RCC 7860 (cell line): ENCODE data around the gene URB2.
"Not testable (repeated sequence)": the region's sequence is repeated elsewhere in the genome, so short reads cannot be mapped to it uniquely, and the experiment has no call there.

Source experiments
- DNase-seq: peaks from one replicate; pipeline ENCODE4 v3.0.0-alpha.2; 2015; ENCODE audit warnings: low spot score
- FAIRE-seq: peaks from 2 replicates; lab custom pipeline; 2012; peaks lifted over from hg19 to GRCh38; lab: Jason Lieb, UNC

Gene URB2

GRCh38 chr1:229689904-229690303, 63.9 kb downstream of the URB2 start:
- FAIRE-seq (no peak), DNase-seq (no peak)

- no peak for DNase-seq
- no peak for FAIRE-seq
Measured at GRCh38 chr1:229690662-229691061, 64.6 kb downstream of the URB2 start.

- DNase-seq: no peak
- FAIRE-seq: no peak
Measured at GRCh38 chr1:229691362-229691761, 65.3 kb downstream of the URB2 start.

GRCh38 chr1:229693129-229693900, 67.3 kb downstream of the URB2 start:
- FAIRE-seq: no peak
- no peak for DNase-seq

- DNase-seq (peak; percentile 89), FAIRE-seq (peak; percentile 86)
Measured at GRCh38 chr1:229694053-229694693, 68.1 kb downstream of the URB2 start.

- DNase-seq (no peak), FAIRE-seq (no peak)
Measured at GRCh38 chr1:229696385-229696784, 70.3 kb downstream of the URB2 start.

- DNase-seq (no peak), FAIRE-seq (no peak)
Measured at GRCh38 chr1:229699613-229700267, 73.7 kb downstream of the URB2 start.

GRCh38 chr1:229704157-229704556, 78.1 kb downstream of the URB2 start:
- no peak for FAIRE-seq

GRCh38 chr1:229705152-229705551, 79.1 kb downstream of the URB2 start:
- not testable (repeated sequence) for FAIRE-seq

More at GRCh38 chr1:229704157-229704556, 78.1 kb downstream of the URB2 start:
- DNase-seq: no peak

GRCh38 chr1:229707127-229707526, 81.1 kb downstream of the URB2 start:
- DNase-seq, FAIRE-seq: not testable (repeated sequence)

More at GRCh38 chr1:229705152-229705551, 79.1 kb downstream of the URB2 start:
- DNase-seq: not testable (repeated sequence)

GRCh38 chr1:229709500-229710013, 83.5 kb downstream of the URB2 start:
- DNase-seq (no peak), FAIRE-seq (no peak)
